RPMI8226 (cell line): ENCODE results near the gene KLHL22.
"Not testable (repeated sequence)": the region's sequence is repeated elsewhere in the genome, so short reads cannot be mapped to it uniquely, and the experiment has no call there.

Experiments used
- DNase-seq: peaks from one replicate; pipeline ENCODE4 v3.0.0-alpha.2; 2015

The KLHL22 gene

DNA sequence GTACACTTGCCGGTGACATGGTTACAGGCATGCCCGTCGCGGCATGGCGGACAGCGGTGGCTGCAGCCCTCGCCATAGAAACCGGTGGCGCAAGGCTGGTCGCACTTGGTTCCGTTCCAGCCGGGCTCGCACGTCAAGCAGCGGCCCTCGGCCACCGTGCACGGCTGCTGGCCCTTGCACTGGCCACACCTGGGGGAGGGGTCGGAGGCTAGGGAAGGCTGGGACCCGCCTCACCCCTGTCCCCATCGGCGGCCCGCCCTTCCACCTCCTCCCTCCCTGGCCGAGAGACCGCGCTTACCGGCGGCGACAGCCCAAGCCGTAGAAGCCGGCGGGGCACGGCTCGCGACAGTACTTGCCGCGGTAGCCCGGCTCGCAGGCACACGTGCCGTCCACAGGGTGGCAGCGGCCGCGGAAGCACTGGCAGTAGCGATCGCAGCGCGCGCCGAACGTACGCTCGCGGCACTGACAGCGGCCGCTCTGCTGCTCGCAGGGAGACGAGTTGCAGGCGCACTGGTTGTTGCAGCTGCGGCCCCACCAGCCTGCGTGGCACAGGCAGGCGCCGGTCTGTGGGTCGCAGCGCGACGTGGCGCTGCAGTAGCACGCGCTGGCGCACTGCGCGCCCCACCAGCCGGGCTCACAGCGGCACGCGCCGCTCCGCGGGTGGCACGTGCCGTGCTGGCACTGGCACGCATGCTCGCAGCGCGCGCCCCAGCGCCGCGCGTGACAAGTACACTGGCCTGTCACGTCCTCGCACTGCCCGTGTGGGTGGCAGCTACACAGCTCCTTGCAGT, 64.7 kb downstream of the KLHL22 start:
- no peak for DNase-seq

DNA sequence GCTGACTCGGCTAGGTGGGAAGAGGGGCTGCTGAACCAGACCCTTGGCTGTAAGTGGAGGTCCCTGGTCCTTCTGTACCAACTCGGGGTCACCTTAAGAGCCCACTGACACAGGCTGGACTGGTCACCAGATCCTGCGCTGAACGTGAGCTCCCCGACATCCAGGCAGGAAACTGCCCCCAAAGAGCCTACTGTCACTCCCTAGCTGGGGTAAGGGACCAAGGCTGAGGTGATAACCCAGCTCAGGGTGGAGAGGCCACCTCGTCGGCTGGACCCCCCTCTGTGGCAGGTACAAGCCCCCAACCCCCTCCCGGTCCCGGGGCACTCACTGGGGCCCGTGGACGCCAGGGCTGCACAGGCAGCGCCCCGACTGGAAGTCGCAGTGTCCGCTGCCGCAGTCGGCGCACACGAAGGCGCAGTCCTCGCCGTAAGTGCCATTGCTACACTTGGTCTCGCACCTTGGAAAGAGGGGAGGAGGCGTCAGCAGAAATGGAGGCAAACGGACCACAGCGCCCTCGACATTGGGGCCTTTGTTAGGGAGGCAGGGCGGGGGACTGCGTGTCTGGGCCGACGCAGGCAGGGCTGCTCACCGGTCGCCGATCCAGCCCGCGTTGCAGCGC, 65.4 kb downstream of the KLHL22 start:
- DNase-seq = no peak

DNA sequence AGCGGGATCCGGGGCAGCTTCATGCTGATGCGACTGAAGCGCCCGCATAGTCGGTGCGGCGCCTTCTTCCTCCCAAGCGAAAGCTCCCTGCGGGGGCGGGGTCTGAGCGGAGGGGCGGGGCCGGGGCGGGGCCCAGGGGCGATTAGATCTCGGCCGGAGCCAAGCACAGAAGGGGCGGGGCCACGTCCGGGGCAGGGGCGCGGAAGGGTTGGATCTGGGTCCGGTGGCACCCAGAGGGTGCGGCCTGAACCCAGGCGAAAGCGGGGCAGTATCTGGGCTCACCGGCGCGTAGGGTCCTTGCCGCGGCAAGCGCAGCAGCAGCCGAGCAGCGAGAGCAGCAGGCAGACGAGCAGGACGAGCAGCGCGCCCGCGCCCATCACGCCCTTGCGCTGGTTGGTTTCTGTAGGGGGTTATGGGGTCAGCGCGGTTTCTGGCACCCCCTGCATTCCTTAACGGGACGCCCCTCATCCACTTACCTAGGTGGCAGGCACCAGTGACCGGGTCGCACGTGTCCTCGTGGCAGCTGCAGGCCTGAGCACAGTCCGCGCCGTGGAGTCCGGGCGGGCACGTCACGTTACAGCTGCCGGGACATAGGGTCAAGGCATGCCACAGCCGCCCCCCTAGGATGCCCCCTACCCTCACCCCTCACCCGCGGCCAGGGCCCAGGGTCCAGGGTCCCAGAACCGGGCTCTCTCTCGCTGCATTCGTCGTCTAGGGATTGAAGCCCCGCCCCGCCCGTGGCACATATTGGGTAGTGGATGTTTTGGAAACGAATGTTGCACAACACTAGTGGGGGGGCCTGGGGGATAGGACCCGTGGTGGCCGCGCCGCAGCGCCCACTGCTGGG, 66.1 kb downstream of the KLHL22 start:
- peak; percentile 49 for DNase-seq

GRCh38 chr22:20428496-20429253, 66.9 kb downstream of the KLHL22 start:
- no peak for DNase-seq

DNA sequence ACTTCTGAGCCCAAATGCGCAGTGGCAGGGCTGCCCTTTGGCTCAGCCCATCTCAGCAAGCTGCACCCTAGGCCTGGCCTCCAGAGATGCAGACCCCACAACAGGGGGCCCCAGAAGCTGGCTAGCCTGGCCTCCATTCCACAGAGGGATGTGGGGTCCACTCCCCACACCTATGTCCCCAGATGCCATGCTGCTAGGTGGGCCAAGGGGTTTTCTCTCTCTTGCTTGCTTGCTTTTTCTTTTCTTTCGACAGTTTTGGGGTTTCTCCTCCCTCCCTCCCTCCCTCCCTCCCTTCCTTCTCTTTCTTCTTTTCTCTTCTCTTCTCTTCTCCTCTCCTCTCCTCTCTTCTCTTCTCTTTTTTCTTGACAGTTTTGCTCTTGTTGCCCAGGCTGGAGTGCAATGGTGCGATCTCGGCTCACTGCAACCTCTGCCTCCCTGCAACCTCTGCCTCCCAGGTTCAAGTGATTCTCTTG, 67.6 kb downstream of the KLHL22 start:
- DNase-seq = no peak

DNA sequence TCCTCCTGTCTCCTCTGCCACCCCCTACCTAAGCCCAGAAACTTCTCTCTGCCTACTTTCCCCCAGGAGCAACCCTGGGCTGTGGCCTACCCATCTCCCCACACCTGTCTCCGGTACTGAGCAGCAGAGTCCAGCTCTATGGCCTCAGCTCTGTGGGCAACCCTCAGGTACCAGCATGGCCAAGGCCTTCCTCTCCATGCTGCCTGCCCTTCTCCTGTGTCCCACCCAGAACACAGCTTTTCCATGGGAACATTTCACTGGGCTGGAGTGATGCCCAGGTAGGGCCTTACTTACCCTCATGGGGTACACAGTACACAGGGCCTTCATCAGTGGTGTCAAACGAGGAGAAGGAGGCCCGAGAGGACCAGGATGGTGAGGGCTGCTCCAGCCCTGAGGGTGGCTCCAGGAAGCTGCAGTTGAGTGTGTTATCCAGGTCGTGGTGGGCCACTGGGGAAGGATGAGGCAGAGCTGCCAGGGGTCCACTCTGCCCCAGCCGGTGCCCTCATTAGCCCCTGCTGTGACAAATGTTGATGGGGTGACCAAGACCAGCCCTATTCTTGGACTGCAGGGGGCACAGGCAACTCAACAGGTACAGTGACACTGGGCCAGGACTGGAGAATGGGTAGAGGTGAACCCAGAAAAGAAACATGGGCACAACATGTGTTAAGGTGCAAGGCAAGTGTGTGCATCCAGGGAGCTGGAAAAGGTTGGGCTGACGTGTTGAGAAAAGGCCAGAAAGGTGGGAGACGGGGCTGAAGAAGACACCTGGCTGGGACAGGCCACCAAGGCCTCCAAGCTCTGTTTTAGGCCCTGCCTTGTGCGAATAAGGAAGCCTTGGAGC, 68.3 kb downstream of the KLHL22 start:
- no peak for DNase-seq

DNA sequence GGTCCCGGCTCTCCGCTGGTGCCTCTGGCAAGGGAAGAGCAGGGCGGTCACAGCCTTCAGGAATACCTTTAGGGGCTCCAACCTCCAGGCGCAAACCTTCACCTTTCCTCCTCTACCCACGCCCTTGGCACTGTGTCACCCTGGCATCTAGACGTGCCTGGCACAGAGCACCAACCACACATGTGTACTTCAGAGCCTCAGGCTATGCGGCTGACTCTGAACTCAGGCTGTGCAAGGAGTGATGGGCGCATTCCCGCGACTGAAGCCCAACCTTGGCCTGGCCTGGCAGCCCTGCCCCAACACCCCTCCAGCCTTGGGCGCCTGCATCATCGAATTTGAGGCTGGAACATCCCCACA, 69.4 kb downstream of the KLHL22 start:
- peak; percentile 10 for DNase-seq

GRCh38 chr22:20425566-20426258, 69.9 kb downstream of the KLHL22 start:
- DNase-seq = no peak

DNA sequence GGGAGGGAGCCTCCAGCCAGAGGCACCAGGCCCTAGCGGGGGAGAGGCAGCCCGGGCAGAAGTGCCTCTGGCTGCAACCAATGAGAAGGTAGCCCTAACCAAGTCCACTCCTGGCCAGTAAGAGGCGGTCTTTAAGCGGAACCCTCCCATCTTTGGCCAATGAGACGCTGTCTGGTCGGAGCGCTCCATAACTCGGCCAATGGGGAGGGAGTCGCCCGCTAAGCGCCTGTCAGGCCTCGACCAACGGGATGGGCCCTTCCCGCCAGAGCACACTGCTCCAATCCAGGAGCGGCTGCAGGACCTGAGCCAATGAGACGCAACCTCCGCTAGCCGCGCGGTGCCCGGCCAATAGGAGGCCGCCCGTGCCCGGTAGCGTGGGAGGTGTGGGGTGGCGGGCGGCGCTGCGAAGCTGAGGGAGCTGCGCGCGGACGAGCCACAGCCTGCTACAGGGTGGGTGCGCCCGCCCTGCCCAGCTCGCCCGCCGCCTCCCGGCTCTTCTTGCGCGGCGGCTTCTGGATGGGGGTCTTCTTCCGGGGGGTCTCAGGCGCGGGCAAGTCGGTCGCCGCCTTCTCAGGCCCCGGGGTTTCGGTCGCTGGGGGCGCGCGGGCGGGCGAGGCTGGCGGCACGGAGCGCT, 70.5 kb downstream of the KLHL22 start:
- DNase-seq = no peak

GRCh38 chr22:20424568-20424931, 71.0 kb downstream of the KLHL22 start:
- DNase-seq = no peak

GRCh38 chr22:20423906-20424551, 71.6 kb downstream of the KLHL22 start:
- DNase-seq = no peak

DNA sequence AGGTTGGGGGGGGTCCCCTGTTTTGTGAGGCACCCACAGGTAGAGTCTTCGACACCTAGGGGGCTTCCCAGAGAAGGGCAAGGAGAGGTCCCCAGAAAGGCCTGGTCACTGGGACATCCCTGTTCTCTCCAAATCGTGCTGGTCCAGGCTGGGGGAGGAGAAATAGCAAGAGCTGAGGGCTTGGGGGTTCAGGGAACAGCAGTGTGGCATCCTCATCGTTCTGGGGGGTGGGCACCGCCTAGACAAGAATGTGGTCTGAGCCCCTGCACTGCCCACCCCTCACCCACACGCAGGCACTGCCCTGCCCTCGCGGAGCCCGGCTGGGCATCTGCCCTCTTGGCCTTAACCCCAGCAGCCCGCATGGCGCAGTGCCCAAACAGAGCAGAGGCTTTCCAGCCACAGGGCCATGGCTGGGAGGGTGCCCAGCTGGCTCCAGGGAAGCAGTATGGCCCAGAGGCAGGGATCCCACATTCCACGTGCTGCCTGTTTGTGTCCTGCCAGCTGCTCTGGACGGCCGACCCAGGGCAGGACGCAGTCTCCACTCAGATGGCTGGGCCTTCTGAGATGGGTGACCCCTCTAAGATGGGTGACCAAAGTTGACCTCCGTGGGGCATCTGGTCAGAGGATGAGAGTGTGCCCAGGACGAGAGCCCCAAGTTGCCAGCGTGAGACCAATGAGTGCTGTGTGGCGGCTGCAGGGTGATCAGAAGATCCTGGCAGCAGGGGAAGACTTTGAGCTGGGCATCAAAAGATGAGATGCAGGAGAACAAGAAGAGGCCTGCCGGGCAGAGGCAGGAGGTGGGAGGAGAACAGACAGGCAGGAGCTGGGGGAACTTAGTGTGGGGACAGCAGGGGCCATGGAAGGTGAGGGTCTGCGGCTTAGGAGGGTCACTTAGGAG, 72.3 kb downstream of the KLHL22 start:
- no peak for DNase-seq

- DNase-seq = no peak
These were observed 73.2 kb downstream of the KLHL22 start for GRCh38 chr22:20422271-20423007.

- no peak for DNase-seq
These were observed 74.1 kb downstream of the KLHL22 start for GRCh38 chr22:20421507-20421874.

GRCh38 chr22:20420157-20420842, 75.3 kb downstream of the KLHL22 start:
- no peak for DNase-seq

GRCh38 chr22:20419664-20419951, 76.0 kb downstream of the KLHL22 start:
- DNase-seq = no peak

- peak; percentile 17 for DNase-seq
These were observed 77.3 kb downstream of the KLHL22 start for GRCh38 chr22:20418211-20418788.

DNA sequence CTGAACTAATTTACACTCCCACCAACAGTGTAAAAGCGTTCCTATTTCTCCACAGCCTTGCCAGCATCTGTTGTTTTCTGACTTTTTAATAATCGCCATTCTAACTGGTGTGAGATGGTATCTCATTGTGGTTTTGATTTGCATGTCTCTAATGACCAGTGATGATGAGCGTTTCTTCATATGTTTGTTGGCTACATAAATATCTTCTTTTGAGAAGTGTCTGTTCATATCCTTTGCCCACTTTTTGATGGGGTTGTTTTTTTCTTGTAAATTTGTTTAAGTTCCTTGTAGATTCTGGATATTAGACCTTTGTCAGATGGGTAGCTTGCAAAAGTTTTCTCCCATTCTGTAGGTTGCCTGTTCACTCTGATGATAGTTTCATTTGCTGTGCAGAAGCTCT, 79.9 kb downstream of the KLHL22 start:
- DNase-seq = not testable (repeated sequence)
